Measurements from ENCODE around the gene CTTN. TPM values are rescaled to one million over a fixed set of nuclear protein-coding genes. Genes with fewer than 3 reads are reported as not detected.

The CTTN gene
- total RNA-seq, 1 experiment from 2014 or later: 503 TPM

GRCh38 chr11:70360211-70360610 is 38.1 kb upstream of the CTTN start:
- DNase-seq (ENCODE audit: low read depth, low spot score) (no peak), ATAC-seq (no peak)
- BruUV-seq (replicated peaks): no TSS peak
- H3K4me3 ChIP-seq (ENCODE audit: low read depth in 2 of 2, low read length in 2 of 2): no peak overlapping the region
- in situ Hi-C loops (cut with HindIII; ENCODE audit: low pct_unique_long_range_greater_than_20kb, low sequenced_read_pairs): no loop called here
- no peaks in the 10 kb centered on the region for H3K4me1 ChIP-seq (ENCODE audit: control insufficient read depth, insufficient read depth, low read length)
- no peaks in the 10 kb centered on the region for H3K9me3 ChIP-seq (ENCODE audit: control insufficient read depth, insufficient read depth, low read depth, low read length)
- no peak overlapping the region for H3K27ac ChIP-seq (ENCODE audit: low read length)
- no peak for TF ChIP-seq SIN3A (IDR thresholded peaks at IDR 0.05; ENCODE audit: borderline replicate concordance, insufficient read depth, low read depth, low read length)
- no peak for TF ChIP-seq POLR2AphosphoS5 (IDR thresholded peaks at IDR 0.05; ENCODE audit: low read depth, low read length)
- no peak for TF ChIP-seq TCF7L2 (IDR thresholded peaks at IDR 0.05; ENCODE audit: low read depth, low read length)
- TF ChIP-seq, protein P1, sequence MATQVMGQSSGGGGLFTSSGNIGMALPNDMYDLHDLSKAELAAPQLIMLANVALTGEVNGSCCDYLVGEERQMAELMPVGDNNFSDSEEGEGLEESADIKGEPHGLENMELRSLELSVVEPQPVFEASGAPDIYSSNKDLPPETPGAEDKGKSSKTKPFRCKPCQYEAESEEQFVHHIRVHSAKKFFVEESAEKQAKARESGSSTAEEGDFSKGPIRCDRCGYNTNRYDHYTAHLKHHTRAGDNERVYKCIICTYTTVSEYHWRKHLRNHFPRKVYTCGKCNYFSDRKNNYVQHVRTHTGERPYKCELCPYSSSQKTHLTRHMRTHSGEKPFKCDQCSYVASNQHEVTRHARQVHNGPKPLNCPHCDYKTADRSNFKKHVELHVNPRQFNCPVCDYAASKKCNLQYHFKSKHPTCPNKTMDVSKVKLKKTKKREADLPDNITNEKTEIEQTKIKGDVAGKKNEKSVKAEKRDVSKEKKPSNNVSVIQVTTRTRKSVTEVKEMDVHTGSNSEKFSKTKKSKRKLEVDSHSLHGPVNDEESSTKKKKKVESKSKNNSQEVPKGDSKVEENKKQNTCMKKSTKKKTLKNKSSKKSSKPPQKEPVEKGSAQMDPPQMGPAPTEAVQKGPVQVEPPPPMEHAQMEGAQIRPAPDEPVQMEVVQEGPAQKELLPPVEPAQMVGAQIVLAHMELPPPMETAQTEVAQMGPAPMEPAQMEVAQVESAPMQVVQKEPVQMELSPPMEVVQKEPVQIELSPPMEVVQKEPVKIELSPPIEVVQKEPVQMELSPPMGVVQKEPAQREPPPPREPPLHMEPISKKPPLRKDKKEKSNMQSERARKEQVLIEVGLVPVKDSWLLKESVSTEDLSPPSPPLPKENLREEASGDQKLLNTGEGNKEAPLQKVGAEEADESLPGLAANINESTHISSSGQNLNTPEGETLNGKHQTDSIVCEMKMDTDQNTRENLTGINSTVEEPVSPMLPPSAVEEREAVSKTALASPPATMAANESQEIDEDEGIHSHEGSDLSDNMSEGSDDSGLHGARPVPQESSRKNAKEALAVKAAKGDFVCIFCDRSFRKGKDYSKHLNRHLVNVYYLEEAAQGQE (IDR thresholded peaks at IDR 0.05; ENCODE audit: insufficient read depth in 1 of 2, low read depth in 2 of 2, low read length in 1 of 2): no peak
- TF ChIP-seq CTCF (IDR thresholded peaks at IDR 0.05): no peak
- ChIA-PET POLR2A (no interaction called here), CTCF (no interaction called here)
- intact Hi-C loops (cut with micrococcal nuclease; ENCODE audit: unreplicated experiment): no loop called here
- H3K27me3 ChIP-seq (ENCODE audit: control insufficient read depth, insufficient read depth, low read length): no peaks in the 10 kb centered on the region
- peaks cover 28% of the 10 kb centered on the region for H3K36me3 ChIP-seq (ENCODE audit: control insufficient read depth, insufficient read depth, low read length)

DNA sequence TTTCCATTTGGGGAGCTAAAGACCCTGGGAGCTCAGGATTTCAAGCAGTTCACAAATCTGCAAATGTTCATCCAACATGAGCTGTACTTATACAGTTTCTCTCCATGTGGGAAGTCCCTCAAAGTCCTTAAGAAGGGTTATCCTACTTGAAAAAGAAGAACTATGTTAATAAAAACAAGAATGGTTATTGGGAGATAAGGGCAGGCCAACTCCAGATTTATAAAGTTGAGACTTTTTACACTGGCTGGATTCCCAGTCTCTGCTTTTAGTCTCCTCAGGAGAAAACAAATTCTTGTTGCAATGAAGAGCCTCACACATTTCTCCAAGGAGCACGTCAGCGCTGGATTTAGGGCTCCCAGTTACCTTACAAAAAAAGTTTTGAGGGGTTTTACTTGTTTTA is 34.2 kb upstream of the CTTN start:
- DNase-seq (ENCODE audit: low read depth, low spot score) (no peak), ATAC-seq (no peak)
- no peak for TF ChIP-seq CTCF (IDR thresholded peaks at IDR 0.05)
- no peak for TF ChIP-seq POLR2AphosphoS5 (IDR thresholded peaks at IDR 0.05; ENCODE audit: low read depth, low read length)
- TF ChIP-seq, protein P1 (IDR thresholded peaks at IDR 0.05; ENCODE audit: insufficient read depth in 1 of 2, low read depth in 2 of 2, low read length in 1 of 2): no peak
- no peak for TF ChIP-seq TCF7L2 (IDR thresholded peaks at IDR 0.05; ENCODE audit: low read depth, low read length)
- no peak for TF ChIP-seq SIN3A (IDR thresholded peaks at IDR 0.05; ENCODE audit: borderline replicate concordance, insufficient read depth, low read depth, low read length)
- H3K27ac ChIP-seq (ENCODE audit: low read length): no peak overlapping the region
- H3K4me3 ChIP-seq (ENCODE audit: low read depth in 2 of 2, low read length in 2 of 2): no peak overlapping the region
- intact Hi-C loops (cut with micrococcal nuclease; ENCODE audit: unreplicated experiment): no loop called here
- ChIA-PET POLR2A (interaction anchor here (0.7 kb wide), 1 partner anchor 10 kb away, joined by 3 read pairs; no protein-coding TSS in a partner anchor), CTCF (no interaction called here)
- H3K36me3 ChIP-seq (ENCODE audit: control insufficient read depth, insufficient read depth, low read length): peaks cover 26% of the 10 kb centered on the region
- H3K9me3 ChIP-seq (ENCODE audit: control insufficient read depth, insufficient read depth, low read depth, low read length): no peaks in the 10 kb centered on the region
- no peaks in the 10 kb centered on the region for H3K4me1 ChIP-seq (ENCODE audit: control insufficient read depth, insufficient read depth, low read length)
- in situ Hi-C loops (cut with HindIII; ENCODE audit: low pct_unique_long_range_greater_than_20kb, low sequenced_read_pairs): no loop called here
- H3K27me3 ChIP-seq (ENCODE audit: control insufficient read depth, insufficient read depth, low read length): no peaks in the 10 kb centered on the region
- BruUV-seq (replicated peaks): no TSS peak

Measured in Panc1 (cell line).